ENCODE data around the gene DNLZ.
"Not testable (repeated sequence)": the region's sequence is repeated elsewhere in the genome, so short reads cannot be mapped to it uniquely, and the experiment has no call there.

The DNLZ gene

DNA sequence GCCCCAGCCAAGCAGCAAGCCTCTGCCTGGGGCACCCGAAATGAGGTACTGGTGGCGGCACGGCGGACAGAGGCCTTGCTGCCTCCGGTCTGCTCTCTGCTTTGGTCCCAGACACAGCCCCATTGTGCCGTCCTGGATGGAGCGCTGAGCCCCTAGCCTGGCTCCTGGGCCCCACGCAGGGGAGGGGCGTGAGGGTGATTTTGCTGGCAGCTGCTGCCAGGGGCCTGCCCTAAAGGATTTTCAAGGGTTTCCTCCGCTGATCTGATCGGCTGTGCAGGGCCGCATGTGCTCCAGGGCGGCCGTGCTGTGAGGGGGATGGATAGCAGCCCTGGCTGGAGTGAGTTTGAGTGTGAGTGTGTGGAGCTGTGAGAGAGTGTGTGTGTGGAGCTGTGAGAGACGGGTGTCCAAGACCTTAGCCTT, 34.9 kb downstream of the DNLZ start:
- no peak for DNase-seq

DNA sequence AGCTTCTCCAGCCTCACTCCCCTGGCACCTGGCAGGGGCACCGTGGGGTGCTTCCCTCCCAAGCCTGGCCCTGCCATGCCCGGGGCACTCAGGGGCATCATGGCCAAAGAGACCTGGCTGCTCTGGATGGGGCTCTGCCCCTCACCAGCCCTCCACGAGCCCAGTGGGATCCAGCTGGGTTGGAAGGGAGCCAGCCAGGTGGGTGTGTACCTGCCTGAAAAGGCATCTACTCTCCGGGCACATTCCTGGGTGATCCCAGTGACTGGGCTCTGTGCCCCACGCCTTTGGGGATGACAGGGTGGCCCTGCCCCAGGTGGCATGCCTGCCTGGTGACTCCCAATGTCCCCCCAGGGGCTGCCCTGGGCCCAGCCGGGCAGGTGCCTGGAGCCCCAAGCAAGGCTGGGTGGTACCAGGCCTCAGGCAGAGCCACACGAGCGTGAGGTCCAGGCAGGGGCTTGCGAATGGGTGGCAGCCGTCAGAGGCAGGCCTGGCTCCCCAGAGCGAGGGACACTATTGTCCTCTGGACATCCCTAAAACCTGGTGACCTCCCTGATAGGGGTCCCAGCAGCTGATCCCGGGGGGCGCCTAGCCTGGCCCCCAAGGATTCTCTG, 35.4 kb downstream of the DNLZ start:
- no peak for DNase-seq

DNA sequence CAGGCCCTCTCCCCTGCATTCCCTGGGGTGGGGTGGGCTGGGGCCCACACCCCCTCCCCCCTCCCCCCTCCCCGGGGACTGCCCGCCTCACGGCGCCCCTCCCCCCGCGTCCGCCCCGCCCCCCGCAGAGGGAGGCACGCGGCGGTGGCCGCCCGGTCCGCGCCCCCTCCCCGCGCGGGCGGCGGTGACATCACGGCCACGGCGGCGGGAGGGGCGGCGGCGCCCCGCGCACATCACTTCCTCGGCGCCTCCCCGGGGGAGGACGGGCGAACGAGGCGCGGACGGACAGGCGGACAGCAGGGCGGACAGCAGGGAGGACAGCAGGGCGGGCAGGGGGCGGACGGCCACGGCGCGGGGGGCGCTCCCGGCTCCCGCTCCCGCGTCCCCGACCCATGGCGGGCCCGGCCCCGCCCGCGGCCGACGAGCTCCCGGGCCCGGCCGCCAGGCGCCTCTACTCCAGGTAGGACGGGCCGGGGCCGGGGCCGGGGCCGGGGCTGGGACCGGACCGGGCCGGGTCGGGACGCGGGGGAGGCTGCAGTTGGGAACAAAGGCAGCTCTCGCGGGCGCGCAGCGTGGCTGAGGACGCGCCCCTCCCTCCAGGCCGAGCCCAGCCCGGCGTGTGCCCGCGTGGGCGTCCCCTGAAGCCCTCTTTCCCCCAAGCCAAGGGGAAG, 36.1 kb downstream of the DNLZ start, which contains the start of gene GPSM1:
Gene GPSM1 (plus strand): TSS at position 236 of the 671 bp plus-strand sequence. CDS start 157 bp downstream, at position 393.
- peak; percentile 35 for DNase-seq

DNA sequence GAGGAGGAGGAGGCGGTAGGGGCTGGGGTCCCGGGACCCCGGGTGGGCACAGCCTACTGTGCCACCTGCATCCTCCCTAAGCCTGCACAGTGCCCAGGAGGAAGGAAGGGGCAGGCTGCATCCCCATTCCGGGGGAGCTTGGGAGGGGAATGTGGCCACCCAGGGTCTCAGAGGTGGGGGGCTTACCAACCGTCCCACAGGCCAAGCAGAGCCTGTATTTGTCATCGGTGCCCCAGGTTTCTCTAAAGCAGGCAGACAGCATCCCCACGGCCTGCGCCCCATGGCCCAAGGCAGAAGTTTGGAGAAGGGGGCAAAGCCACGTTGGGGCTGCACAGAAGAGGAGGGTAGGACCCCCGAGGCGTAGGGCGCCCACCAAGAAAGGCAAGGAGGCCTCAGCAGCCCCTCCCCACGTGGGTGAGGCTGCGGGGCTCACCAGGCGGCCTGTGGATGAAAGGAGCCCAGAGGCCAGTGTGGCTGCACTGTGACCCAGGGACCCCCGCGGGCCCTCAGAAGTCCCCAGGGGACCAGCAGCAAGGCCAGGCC, 36.7 kb downstream of the DNLZ start:
- DNase-seq: no peak

DNA sequence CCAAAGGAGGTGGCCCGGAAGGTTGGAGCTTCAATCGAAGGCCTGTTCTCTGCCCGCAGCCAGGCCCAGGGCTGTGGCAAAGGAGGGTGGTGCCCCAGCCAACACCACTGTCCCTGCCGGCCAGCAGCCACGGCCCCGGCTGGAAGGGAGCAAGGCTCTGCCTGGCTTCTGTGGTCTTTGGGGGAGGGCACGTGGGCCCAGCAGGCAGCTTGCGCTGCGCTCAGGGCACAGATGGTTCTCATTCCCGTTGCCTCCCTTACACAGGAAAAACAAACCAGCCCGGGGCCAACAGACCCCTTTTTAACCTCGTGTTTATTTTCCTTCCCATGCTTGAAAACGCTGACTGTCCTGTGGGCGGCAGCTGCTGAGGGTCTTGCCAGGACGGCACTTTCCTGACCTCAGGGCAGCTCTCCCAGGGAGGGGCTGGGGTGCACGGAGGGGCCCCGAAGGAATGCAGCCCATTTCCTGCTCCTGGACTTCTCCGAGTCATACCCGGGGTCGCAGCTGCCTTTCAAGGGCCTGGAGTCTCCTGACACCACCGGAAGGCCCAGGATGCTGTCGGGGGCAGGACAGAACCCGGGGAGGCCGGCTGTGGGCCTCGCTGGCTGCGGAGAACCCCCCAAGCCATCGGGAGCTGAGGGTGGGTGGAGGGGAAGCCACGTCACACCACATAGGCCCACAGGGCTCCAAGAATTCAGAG, 37.3 kb downstream of the DNLZ start:
- no peak for DNase-seq

DNA sequence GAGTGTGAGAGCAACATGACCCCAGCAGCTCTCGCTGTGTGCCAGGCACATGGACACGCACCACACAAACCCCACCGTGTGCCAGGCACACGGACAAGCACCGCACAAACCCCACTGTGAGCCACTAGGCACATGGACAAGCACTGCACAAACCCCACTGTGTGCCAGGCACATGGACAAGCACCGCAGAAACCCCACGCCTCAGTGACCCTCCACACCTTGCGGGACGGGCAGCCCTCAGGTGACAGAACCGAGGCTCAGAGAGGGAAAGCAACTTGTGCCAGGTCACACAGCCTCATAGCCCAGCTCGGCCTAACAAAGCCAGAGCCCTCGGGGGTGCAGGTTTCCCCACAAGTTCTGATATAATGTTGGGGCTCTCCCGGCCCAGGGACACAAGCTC, 38.2 kb downstream of the DNLZ start:
- no peak for DNase-seq

DNA sequence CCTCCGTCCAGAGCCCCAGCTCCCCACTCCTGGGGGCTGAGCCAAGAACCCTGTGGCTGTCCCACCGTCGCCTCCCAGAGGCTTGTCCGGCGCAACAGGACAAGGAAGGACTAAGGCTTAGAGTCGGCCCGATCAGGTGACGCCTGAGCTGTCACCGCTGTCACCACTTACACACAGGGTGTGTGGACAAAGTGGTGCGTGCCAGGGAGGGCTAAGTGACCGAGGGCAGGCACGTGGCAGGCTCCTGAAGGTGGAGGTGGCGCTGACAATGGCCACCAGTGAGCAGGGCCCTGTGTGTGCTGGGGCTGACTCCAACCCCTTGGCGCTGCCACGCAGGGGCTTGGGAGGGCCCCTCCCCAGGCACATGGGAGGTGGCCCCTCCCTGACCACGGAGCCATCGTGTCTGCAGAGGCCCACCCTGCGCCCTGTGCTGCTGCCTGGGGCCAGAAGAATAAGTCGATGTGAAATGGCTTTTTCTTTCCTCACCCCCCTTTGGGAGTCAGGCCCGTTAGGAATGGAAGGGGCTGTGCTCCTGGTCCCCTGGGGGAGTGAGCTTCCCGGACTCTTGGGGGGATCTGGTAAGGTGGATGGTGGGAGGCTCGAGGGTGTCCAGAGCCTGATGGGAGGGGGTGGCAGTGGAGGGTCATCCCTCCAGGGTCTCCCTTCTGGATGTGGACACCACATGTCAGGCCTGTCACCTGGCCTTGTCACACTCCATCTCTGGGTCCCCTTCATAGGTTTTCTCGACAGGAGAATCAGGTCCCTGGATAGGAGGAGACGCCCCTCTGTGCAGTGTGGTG, 38.8 kb downstream of the DNLZ start:
- DNase-seq: no peak

DNA sequence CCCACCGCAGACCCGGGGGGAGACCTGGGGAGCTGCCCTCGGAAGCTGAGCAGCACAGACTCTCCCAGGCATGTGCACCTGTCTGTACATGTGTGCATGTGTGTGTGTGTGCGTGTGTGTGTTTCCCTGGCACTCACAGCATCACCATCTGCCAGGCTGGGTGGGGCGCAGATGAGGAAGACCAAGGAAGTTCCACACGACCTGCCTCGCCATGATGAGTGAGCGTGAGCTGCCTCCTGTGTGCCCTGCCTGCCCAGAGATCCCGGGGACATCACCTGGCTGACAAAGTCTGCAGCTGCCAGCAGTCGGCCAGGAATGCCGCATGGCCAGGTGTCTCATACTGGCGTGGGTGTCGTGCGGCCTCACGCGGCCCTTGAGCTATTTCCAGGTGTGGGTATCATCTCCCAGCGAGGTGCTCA, 40.2 kb downstream of the DNLZ start:
- DNase-seq: no peak

DNA sequence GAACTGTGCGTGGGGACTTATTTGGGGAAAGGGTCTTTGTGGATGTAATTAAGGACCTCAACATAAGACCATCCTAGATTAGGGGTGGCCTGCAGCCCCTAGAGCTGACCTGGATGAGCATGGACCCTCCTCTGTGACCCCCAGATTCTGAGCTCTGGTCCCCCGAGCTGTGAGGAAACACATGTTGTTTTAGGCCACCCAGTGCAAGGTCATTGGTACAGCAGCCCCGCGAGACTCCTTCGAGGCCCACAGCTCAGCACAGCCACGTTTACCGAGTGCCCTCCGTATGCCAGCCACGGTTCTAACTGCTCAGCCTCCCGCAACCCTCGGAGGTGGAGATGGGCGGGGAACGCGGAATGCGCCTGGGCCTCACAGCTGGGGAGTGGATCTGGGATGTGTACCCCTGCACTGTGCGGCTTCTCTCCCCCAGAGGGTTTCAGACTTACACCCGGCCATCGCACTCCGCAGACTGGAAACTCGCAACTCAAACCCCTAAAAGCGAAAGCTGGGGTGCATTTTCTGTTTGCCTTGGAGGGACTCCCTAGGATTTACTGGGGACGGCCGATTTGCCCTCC, 40.7 kb downstream of the DNLZ start:
- no peak for DNase-seq

DNA sequence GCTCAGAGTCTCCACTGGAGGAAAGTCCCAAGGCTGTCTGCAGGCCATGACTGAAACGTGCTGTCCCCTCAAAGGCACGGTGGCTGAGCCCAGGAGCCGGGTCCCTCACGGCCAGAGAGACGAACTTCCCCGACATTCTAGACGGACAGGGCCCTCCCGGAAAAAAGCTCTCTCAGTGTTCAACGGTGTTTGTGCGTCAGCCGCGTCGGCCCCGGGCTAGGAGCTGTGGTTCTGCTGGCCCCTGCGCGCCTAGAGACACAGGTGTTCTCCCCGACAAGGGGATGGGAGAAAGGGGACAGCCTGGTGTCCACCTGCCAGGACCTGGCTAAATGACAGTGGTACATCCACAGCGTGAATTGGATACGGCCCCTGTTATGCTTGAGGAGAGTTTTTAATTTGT, 42.0 kb downstream of the DNLZ start:
- no peak for DNase-seq

DNA sequence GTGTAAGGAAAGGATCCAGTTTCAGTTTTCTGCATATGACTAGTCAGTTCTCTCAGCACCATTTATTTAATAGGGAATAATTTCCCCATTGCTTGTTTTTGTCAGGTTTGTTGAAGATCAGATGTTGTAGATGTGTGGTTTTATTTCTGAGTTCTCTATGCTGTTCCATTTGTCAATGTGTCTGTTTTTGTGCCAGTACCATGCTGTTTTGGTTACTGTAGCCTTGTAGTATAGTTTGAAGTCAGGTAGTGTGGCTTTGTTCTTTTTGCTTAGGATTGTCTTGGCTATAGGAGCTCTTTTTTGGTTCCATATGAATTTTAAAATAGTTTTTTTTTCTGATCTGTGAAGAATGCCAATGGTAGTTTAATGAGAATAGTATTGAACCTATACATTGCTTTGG, 42.6 kb downstream of the DNLZ start:
- DNase-seq: not testable (repeated sequence)

DNA sequence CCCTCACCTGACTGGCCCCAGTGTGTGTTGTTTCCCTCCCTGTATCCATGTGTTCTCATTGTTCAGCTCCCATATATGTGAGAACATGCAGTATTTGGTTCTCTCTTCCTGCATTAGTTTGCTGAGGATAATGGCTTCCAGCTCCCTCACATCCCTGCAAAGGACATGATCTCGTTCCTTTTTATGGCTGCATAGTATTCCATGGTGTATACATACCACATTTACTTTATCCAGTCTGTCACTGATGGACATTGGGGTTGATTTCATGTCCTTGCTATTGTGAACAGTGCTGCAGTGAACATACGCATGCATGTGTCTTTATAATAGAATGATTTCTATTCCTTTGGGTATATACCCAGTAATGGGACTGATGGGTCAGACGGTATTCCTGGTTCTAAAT, 43.6 kb downstream of the DNLZ start:
- not testable (repeated sequence) for DNase-seq

DNA sequence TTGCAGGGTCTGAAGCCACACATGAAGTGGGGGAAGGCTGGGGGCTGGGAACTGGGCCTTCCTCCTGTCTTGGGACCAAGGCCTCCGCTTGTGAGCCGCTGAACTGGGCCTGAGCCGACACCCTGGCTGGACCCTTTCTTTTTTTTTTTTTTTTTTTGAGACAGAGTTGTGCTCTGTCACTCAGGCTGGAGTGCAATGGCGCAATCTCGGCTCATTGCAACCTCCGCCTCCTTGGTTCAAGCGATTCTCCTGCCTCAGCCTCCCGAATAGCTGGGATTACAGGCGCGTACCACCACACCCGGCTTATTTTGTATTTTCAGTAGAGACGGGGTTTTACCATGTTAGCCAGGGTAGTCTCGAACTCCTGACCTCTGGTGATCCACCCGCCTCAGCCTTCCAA, 44.3 kb downstream of the DNLZ start:
- DNase-seq: not testable (repeated sequence)

DNA sequence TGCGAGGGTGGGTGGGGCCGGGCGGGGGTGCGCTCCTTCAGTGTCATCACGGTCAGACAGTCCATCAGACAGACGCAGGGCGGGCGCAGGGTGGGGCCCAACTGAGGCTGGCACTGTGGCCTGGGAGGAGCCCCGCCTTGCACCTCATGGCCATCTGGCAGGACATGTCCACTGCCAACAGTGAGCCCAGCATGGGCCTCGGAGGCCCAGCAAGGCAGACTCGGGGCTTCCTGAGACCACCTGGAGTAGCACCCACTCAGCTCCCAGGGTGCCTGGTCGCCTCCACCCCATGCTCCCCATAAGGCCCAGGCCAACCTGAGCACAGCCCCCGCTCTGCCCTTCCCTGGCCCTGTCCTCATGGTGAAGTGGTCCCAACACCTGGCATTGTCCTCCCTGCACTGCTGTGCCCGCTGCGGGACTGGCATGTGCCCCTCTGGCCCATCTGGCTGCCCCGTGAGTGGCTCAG, 44.7 kb downstream of the DNLZ start:
- DNase-seq: no peak

DNA sequence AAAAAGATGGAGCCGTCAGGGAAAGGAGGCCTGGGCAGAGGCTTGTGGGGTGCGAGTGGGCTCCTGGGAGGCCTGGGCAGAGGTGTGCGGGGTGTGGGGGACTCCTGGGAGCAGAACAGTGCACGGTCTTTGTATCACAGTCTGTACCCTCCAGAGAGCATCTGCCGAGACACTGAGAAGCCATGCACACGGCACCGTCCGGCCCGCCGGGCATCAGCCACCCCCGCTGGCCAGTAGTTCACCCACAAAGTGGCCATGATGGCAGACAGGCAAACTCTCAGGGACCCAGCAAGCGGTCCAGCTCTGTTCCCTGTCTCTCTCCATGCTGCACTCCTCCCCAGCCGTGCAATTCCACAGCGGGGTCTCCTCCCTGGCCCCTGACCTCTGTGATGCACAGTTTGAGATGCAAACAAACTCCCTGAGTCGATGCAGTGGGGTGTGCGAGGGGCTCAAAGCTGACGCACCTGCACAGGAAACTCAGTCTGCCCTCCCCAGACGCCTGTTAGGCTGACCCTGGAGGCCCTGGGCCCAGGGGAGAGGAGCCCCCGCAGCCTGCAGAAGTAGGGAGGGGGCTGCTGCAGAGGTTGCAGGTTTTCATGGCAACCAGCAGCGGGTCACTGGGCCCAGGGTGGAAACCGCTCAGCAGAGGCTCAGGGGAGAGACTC, 45.3 kb downstream of the DNLZ start:
- DNase-seq: no peak

DNA sequence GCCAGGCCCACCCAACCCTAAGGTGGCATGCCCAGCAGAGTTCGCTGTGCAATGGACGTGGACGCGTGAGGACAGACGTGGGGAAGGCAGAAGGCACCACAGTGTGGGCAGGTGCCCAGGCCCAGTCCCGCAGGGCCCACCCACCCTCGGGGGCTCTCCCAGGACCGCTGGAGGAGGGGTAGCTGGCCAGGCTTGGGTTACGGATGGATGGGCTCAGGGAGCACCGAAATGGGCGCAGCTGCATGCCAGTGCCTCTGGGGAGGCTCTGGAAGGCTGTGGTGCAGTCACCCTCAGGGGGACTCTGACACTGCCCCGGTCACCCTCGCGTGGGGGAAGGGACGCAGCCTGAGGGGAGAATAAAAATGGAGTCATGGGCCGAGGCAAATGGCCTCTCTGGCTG, 45.8 kb downstream of the DNLZ start:
- DNase-seq: no peak

DNA sequence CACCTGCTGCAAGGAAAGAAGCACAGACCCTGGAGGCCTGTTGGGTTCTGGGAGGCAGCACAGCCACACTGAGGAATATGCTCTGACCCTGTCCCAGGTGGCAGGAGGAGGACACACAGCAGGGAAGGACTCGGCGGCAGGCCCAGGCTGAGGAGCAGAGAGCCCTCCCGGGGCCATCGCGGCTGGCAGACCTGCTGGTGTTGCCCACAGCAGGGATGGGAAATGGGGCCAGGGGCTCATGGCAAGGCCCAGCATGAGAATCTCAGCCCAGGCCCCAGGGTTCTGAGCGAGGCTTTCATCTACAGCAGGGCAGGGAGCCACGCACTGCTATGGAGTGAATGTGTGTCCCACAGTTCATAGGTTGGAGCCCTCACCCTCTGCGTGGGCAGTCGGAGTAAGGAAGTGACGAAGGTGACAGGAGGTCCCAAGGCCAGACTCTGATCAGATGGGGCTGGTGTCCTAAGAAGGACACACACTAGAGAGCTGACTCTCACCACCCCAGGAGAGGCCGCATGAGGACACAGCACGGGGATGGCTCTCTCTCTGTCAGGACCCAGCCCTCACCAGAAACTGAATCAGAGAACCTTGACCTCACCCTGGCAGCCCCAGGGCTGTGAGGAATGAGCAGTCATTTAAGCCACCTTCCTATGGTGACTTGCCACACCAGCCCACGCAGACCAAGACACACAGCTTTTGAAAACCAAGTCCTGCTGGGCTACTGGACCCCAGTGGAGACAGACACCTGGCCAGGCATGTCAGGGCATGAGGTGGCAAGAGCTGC, 46.5 kb downstream of the DNLZ start:
- DNase-seq: no peak

DNA sequence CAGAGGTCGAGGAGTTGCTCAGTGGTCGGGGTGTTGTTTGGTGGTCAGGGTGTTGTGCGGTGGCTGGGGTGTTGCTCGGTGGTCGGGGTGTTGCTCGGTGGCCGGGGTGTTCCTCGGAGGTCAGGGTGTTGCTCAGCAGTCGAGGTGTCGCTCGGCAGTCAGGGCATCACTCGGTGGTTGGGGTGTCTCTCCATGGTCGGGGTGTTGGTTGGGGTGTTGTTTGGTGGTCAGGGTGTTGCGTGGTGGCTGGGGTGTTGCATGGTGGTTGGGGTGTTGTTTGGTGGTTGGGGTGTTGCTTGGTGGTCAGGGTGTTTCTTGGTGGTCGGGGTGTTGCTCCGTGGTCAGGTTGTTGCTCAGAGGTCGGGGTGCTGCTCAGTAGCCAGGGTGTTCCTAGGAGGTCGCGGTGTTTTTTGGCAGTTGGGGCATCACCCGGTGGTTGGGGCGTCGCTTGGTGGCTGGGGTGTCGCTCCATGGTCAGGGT, 47.2 kb downstream of the DNLZ start:
- no peak for DNase-seq

DNA sequence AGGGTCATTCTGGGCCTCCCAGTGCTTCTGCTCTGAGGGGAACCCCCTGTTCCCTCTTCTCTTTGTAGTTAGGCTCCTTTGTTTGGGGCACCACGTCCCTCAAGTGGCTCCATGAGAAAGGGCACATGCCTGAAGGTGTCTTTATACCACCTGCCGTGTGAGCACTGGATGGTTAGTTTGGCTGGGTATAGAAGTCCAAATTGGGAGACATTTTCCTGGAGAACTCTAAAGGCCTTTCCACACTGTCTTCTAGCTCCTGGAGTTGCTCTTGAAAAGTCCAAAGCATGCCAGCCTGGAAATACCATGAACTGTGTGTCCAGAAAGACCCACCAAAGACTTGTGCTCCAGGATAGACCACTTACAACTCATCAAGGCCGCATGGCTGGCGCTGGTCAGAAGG, 48.6 kb downstream of the DNLZ start:
- no peak for DNase-seq

DNA sequence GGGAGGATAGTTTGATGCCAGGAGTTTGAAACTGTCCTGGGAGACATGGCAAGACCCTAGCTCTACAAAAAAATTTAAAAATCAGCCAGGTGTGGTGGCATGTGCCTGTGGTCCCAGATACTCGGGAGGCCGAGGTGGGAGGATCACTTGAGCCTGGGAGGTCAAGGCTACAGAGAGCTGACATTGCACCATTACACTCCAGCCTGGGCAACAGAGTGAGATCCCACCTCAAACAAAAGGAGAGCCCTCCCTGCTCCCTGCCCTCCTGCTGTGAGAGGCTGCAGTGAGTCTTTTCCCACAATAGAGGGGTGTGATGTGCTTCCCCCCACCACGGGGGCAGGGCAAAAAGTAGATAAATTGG, 49.5 kb downstream of the DNLZ start:
- no peak for DNase-seq
